ENCODE results near the gene FTCDNL1.

FTCDNL1 gene

DNA sequence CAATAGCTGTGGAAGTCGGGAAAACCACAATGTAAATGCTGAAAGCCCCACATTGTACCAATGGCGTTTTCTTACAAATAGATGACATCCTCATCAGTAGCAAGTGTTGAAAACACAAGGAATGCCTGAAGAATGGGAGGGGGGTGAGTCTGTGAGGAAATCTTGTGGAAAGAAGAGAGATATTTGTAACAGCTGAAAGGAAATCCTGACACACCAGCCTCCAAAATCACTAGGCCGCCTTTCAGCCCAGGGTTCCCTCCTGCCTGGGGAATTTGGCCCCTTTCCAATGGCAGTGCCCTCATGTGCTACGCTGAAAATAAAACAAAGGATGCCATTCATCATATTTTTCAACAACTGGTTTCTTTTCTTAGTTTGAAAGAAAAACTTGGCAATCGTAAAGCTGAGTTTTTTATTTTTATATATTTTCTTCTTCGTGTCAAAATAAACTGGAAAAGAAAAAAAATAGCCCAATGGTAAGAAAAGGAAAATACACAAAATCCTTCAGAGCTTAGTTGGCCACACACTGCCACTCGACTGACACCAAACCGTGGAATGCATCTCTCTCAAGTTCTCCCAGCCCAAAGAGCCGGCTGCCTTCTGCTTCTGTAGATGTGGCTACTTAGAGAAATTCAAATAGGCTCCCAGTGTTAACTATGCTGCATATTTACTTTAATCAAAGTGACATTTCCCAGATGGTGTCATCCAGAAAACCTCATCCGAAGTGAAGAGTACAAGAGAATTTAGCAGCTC lies 52.0 kb downstream of the FTCDNL1 start:
- intact Hi-C loops (cut with DNase I): loop anchor here (5.0 kb wide), 2 partner anchors 33 to 42 kb away; no protein-coding TSS in a partner anchor
- DNase-seq: peak; percentile 39 to 93 (median 60)

DNA sequence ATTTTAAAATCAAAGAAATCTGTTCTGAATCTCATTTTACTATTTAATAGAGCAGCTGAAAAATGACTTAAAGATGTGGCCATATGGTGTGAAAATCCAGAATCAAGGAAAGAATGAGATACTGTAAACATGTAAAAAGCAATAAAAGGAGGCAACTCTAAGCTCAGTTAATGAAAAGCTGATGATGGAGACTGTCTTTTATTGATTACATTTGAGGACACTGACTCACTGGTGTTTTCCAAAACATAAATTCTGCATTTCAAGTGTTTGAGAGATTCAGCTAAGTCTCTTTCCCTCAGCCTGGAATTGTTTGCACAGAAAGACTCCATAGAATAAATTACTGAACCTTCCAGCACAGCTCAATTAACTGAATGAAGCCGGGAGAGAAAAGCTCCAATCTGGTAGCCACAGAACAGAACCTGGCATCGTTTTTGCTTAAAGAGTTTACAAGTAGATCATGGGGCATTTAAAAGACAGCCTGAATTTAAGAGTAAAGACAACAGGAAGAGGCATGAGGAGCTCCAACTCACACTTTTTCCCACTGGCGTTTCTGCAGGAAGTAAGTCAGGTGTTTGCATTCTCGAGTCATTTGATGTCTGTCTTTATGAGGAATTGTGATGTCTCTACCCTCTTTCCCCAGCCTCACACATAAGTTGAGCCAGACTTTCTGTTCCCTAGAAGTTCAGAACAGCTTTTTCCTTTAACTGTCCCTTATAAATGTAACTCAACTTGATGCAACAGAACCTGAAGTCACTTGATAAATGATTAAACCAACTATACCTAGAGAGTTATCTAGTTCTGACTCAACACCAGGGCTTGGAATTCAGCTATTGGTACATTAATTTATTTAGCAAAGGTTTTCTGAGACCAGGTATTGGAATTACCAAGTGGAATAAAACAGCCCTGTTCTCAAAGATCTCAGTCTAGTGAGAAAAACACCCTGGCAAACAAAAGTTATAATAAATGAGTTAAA lies 53.3 kb downstream of the FTCDNL1 start:
- intact Hi-C loops (cut with DNase I): loop anchor here (5.0 kb wide), 2 partner anchors 35 to 40 kb away; no protein-coding TSS in a partner anchor

DNA sequence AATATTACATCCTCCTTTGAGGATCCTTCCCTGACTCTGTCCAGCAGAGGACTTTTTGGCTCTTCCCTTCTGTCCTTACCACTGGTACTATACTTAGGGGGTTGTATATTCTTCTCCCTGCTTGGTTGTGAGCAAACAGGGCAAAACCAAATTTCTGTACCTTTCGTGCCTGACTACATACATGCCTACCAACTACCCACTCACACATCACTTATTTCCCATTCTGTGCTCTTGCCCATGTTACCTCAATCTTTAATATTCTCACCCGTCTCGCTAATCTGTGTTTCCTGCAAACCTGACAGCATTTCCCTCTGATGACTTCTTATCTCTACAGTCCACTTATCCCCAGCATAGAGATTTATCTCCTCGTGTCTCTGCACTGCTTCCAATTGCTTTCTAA lies 58.6 kb downstream of the FTCDNL1 start:
- DNase-seq: no peak
- intact Hi-C loops (cut with DNase I): no loop called here

More for the DNA sequence above, 53.3 kb downstream of the FTCDNL1 start:
- no peak for DNase-seq

DNA sequence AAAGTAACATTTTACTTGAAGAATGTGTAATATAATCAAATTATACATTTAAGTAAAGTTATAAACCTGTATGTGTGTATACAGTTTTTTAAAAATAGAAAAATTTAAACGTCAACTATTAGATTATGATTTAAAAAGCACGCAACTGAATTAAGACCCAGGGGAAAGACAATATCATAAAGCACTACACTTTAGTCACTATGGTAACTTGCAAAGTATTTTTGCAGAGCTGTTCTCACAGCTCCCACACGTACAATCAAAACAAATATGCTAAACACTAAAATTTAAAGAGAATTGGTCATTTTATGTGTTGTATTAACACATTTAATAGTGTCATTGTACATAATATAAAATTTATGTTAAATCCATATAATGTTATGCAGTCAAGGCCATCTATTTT lies 59.7 kb downstream of the FTCDNL1 start:
- no peak for DNase-seq
- intact Hi-C loops (cut with DNase I): no loop called here

DNA sequence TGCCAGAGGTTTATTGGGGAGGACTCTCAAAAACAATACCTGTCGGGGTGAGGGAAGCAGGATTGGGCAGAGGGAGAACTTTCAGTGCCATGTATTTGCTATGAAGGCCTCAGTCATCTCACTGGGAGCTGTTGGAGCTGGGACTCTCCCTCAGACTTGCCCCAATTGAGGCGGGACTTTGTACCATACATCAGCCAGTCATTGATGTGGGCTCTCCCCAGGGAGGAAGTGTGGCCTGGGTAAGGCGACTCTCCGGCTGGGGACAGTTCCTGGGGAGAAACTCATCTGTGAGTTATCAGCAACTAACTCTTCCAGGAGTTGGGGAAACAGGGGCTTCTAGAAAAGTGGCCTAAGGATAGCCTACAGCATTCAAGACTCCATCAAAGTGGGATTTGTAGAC lies 66.5 kb downstream of the FTCDNL1 start:
- no peak for DNase-seq
- intact Hi-C loops (cut with DNase I): no loop called here

DNA sequence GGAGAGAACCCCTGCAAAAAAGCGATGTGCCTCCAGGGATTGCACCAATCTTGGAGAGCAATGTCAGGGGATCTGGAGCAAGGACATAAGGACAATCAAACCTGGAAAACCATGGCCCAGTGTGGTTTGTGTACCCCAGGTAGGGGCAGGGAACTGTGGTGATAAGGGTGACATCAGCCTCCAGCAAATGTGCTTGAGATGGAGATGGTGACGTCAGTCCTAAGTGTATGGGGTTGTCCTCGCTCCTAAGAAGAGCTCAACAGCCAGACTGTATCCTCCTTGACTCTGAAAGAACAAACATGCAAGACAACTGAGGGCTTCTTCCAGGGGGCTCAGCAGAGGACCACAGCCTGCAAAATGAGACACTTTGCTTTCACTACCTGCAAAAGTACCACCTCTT lies 71.4 kb downstream of the FTCDNL1 start:
- intact Hi-C loops (cut with DNase I): no loop called here

DNA sequence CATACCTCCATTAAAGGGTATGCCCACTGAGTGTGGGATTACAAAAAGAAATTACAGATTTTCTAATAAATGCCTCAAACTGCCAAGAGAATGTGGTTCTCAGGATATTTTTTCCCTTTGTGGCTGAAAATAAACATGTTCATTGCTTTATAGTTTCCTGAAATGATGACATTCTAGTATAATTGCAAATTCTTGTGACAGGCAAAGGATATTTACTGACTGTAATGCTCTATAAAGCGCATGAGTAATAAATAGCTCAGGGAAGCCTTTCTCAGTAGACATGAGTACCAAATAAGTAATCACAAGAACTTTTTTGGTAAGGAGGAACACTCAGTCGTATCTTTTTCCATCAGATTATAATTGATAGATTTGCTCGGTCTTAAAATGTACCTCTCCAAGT lies 72.3 kb downstream of the FTCDNL1 start:
- no peak for DNase-seq
- intact Hi-C loops (cut with DNase I): no loop called here

More for the DNA sequence above, 71.4 kb downstream of the FTCDNL1 start:
- no peak for DNase-seq

DNA sequence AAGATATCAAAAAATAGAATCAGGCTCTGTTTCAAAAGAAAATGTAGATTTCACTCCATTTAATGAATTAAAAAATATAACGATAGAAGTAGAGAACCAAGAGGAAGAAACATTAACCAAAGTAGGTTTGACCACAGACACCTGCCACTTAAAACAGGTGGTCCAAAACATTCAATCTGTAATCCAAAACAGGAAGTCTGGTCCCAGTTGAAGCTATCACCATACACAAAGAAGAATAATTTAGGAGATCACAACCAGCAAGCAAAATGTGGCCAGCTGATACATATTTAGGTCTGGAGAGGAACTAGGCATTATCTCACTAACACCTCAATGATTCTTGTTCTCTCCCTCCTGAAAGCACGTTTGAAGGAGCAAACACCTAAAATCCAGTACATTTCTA lies 73.1 kb downstream of the FTCDNL1 start:
- intact Hi-C loops (cut with DNase I): no loop called here

DNA sequence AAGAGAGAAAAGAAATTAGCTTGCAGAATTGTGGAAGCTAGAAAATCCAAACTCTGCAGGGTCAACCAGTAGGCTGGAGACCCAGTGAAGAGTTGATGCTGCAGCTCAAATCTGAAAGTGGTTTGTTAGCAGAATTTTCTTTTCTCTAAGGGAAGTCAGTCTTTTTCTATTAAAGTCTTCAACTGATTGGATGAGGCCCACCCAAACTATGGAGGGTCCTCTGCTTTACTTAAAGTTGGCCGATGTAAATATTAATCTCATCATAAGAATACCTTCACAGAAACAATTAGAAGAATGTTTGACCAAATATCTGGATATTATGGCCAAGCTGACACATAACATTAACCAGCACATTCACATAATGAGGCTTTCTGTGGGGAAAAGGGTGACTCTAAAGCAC lies 73.7 kb downstream of the FTCDNL1 start:
- intact Hi-C loops (cut with DNase I): no loop called here
- no peak for DNase-seq

More for the DNA sequence above, 73.1 kb downstream of the FTCDNL1 start:
- no peak for DNase-seq

DNA sequence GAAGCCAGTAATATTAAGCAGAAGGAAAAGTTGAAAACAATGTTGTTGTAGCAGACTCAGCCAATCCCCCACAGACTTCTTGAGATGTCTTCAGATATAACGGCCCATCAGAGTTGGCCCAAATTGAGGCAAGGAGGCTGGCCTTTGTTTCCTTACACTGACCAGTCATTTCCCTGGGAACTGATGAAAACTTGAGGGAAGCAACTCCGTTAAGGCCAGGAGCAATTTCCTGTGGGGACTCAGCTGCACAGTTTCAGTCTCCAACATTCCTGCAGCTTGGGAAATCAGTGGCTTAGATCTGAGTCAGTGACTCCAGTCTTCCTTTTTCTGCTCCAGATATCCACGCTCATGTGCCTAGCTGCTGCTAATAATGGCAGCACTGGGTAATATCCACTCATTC lies 75.7 kb downstream of the FTCDNL1 start:
- no peak for DNase-seq
- intact Hi-C loops (cut with DNase I): no loop called here

DNA sequence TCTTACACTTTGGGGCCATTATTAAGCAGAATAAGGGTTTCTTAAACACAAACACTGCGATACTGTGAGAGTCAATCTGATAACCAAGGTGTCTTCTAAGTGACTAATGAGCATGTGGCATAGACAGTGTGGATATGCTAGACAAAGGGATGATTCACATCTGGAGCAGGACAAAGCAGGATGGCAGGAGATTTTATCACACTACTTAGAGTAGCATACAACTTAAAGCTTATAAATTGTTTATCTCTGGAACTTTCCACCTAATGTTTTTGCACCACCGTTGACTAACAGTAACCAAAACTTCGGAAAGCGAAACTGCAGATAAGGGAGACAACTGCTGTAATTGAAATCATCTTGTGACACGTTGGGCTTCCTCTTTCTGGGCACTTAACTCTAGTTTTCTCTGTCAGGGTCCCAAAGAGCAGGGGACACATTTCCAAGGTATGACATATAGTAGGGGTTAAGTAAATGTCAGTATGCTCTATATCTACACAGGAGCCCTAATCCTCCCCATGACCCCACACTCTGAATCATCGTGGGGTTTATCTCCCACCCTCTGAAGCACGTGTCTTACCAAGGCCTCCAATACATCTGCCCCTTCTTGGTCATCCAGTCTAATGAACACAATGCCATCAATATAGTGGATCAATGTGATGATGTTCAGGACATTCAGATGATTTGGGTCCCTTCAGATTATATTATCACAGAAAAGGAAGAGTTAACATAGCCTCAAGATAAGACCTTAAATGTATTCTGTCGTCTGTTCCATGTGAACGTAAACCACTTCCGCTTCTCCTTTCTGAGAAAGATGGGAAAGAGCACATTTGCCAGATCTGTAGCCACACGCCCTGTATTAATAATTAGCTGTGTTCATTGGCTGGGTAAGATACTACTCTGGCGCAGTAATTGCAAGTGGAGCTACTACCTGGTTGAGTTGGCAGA lies 78.7 kb downstream of the FTCDNL1 start:
- no peak for DNase-seq
- intact Hi-C loops (cut with DNase I): no loop called here

DNA sequence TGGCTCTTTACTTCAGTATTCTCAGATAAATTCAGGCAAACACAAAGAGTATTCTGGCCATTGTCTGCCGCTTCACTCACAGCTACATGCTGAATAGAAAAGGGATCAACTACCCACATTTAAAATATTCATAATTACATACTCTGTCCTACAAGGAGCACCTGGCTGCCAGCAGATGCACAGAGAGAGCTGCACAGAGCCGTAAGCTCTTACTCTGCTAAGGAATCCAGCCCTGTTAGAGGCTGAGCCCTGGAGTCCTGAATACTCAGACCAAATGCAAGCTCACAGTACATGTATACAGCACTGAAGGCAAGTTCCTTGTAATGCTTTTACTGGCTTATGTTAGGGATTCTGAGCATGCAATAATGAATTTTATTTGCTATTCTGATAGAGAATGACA lies 80.3 kb downstream of the FTCDNL1 start:
- no peak for DNase-seq
- intact Hi-C loops (cut with DNase I): no loop called here

DNA sequence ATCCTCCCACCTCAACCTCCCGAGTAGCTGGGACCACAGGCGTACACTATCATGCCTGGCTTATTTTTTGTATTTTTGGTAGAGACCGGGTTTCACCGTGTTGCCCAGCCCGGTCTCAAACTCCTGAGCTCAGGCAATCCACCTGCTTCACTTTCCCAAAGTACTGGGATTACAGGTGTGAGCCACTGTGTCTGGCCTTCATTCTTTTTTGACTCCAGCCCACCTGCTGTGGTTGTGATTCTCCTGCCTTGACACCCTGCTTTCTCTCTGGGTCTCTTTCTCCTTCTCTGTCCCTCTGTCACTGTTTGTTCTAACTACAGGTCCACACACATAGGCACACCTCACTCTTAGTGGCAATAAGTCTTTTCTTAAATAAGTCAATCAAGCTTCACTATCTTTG lies 85.3 kb downstream of the FTCDNL1 start:
- DNase-seq: no peak
- intact Hi-C loops (cut with DNase I): no loop called here

DNA sequence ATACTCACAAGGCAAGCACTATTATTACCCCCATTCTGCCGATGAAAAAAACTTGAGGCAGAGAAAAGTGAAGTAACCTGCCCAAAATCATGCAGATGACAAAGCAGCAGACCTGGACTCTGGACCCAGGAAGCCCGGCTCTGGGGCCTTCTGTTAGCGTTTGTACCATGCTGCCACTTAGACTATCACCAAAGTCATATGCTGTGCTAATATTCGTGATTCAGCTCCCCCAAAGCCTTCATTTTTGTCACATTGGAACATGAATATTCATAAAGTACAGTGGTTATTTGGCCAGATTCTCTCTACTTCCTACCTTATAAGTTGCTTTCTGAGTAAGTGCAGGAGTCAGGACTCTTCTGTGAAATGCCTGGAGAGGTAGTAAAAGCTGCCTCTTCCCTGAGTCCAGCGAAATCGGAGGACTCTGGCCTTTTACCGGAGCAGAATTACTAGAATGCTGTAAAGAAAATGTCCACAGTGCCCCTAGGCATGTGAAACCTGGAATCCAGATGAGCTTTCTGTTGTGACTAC lies 86.7 kb downstream of the FTCDNL1 start:
- intact Hi-C loops (cut with DNase I): no loop called here
- no peak for DNase-seq

DNA sequence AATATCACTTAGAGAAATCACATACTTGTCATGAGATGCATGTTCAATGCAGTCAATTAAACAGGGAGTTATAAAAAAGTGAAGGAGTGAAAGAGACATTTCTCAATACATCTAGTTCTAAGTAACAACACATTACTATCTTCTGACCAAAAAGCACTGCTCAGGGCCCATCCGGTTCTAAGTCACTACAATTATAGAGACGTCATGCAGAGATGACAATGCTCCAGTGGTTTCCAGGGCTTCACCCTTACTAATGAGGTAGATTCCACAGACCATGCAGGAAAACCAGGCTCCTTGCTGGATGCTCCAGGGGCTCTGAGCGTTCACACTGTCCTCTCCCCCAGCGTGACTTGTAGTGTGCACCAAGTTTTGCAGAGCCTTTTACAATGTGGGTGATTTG lies 88.0 kb downstream of the FTCDNL1 start:
- intact Hi-C loops (cut with DNase I): no loop called here
- DNase-seq: no peak

DNA sequence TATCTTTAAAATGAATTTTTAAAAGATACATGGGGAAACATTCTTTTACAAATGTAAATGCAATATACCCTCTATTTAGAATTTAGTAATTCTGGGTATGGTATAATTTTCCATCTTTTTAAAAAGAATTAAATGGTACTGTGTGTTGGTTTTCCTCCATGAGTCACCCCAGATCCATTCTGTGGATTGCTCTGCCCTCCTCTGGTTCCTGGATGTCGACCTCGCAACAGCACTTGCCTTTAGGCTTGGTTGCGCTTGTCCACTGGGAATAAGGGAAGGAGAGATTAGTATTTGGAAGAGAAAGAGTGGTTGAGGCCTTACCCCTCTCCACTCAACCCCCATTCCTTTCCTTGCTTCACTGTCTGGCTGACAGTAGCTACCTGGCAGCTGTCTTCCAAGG lies 90.4 kb downstream of the FTCDNL1 start:
- intact Hi-C loops (cut with DNase I): no loop called here
- no peak for DNase-seq

DNA sequence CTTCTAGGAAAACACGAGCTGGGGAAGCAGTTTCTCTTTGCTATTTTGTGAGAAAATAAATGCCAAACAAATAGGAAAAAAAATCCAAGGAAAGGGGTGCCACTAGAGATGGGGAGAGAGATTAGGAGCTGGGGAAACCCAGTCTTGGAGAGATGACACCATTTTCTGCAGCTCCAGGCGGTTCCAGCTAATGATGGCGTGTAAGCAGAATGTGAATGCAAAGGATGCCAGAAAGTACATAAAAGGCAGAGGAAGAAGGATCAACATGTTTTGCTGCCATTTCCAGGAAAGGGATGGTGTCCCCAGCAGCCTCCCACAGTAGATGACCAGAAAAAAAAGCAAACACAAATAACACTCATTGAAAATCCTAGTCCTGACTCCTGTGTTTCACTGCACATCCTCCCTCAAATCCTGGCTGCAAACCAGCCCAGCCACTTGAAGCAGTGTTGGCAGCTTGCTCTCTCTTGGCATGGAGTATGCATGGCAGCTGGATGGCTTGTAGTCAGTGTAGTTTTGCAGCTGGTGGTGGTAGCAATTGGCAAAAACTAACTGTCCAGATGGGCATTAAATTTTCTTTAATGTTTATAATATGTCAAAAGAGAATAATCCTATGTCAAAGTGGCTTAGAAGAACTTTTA lies 93.6 kb downstream of the FTCDNL1 start:
- peak; percentile 75 to 97 (median 85) for DNase-seq
- intact Hi-C loops (cut with DNase I): loop anchor here (2.0 to 5.0 kb wide), 2 partner anchors 40 to 93 kb away; partner anchors contain the start of gene FTCDNL1

DNA sequence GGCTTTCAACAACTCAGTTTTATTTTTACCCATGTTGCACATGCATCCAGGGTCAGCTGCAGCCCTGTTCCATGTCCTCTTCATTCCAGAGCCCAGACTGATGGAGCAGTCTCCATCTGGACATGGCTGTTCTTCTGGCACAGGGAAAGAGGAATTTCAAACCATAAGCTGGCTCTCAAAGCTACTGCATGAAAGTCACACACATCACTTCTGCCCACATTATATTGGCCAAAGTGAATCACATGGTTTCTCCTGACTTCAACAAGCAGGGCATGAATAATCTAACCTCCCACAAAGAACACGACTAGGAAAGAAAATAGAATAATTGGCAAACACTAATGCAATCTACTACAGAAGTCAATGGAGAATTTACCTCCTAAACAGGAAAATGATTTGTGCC lies 94.2 kb downstream of the FTCDNL1 start:
- DNase-seq: no peak
- intact Hi-C loops (cut with DNase I): loop anchor here (2.0 to 5.0 kb wide), 2 partner anchors 41 to 94 kb away; partner anchors contain the start of gene FTCDNL1

DNA sequence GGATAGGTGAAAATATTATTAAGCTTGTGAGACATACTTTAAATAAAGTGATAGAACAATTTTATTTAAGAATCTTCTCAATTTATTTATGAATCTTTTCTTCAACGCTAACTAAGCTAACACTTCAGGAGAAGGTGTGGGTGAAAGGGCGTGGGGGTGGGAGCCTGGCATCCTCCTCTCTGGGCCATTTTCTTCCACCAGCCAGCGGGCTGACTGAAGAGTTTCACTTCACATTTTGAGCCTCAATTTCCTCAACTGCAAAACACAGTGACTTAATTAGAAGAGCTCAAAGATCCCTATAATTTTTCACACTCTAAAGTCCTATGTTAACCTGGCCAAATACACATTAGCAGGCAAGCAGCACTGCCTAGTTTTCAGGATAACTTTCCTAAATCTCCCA lies 94.8 kb downstream of the FTCDNL1 start:
- no peak for DNase-seq
- intact Hi-C loops (cut with DNase I): loop anchor here (2.0 to 5.0 kb wide), 2 partner anchors 41 to 95 kb away; partner anchors contain the start of gene FTCDNL1
